Measurements from ENCODE around the gene NECAB3. TPM values are rescaled to one million over a fixed set of nuclear protein-coding genes. Genes with fewer than 3 reads are reported as not detected.
A peak's percentile ranks its signal among the peaks of the same experiment; 100 is the strongest.

The NECAB3 gene
- total RNA-seq, 1 donor from 2014 or later, result 58.6 TPM

GRCh38 chr20:33686984-33687366 is 12.7 kb upstream of the NECAB3 start:
- DNase-seq (ENCODE audit: low spot score in 2 of 2, unreplicated experiment in 2 of 2), result no peak
- peak overlapping the region; percentile 71 for H3K4me3 Mint-ChIP-seq
- H3K36me3 Mint-ChIP-seq, result no peaks in the 10 kb centered on the region
- no peaks in the 10 kb centered on the region for H3K27me3 Mint-ChIP-seq (ENCODE audit: low read depth)
- peak overlapping the region; percentile 95 for H3K27ac Mint-ChIP-seq
- TF ChIP-seq, protein P1, sequence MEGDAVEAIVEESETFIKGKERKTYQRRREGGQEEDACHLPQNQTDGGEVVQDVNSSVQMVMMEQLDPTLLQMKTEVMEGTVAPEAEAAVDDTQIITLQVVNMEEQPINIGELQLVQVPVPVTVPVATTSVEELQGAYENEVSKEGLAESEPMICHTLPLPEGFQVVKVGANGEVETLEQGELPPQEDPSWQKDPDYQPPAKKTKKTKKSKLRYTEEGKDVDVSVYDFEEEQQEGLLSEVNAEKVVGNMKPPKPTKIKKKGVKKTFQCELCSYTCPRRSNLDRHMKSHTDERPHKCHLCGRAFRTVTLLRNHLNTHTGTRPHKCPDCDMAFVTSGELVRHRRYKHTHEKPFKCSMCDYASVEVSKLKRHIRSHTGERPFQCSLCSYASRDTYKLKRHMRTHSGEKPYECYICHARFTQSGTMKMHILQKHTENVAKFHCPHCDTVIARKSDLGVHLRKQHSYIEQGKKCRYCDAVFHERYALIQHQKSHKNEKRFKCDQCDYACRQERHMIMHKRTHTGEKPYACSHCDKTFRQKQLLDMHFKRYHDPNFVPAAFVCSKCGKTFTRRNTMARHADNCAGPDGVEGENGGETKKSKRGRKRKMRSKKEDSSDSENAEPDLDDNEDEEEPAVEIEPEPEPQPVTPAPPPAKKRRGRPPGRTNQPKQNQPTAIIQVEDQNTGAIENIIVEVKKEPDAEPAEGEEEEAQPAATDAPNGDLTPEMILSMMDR (IDR thresholded peaks at IDR 0.05; ENCODE audit: unreplicated experiment), result no peak
- no peaks in the 10 kb centered on the region for H3K9me3 Mint-ChIP-seq
- H3K4me1 Mint-ChIP-seq, result peaks cover 29% of the 10 kb centered on the region

GRCh38 chr20:33686100-33686983 is 12.1 kb upstream of the NECAB3 start, which contains the start of gene E2F1:
E2F1 (minus strand) TSS chr20:33686385; CDS start chr20:33686264, 121 bp downstream.
- Mint-ChIP-seq H3K36me3 (no peaks in the 10 kb centered on the region), H3K27ac (peak within 1 kb of the TSS; percentile 95), H3K27me3 (ENCODE audit: low read depth) (no peaks in the 10 kb centered on the region), H3K4me3 (peak within 1 kb of the TSS; percentile 71), H3K9me3 (no peaks in the 10 kb centered on the region), H3K4me1 (peaks cover 29% of the 10 kb centered on the region)
- TF ChIP-seq, protein P1 (IDR thresholded peaks at IDR 0.05; ENCODE audit: unreplicated experiment), result no peak
- DNase-seq (ENCODE audit: low spot score in 2 of 2, unreplicated experiment in 2 of 2), result peak; percentile 97 to 98

DNA sequence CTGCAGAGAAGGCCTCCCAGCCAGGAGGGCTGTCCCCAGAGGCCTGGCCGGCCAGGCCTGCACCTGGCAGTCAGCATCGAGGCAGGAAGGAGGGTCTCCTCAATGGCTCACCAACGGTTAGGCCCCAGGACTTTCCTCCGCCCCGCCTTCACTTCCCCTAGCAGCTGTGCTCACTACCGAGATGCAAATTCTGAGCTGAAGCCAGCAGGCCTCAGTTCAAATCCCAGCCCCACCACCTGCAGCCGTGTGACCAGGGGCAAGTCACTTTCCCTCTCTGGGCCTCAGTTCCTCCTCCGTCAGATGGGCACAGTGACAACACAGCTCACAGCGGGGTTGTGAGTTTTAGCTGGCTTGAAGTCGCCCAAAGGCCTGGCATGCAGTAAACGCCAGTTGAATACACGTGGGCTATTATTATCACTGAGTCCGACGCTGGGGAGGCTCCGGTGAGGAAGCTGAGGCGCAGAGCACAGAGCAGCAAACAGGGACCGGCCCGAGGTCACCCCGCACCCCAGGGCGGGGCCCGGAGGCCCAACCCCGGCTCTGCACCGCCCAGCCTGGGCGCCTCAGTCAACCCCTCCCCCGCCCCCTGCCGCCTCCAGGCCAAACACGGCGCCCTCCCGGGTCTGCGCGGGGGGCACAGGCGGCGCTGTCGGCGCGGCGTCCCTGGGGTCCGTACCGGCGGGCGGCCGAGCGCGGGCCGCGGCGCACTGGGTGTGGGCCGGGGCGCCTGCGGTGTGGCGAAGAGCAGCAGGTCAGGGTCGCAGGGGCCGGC is 11.3 kb upstream of the NECAB3 start:
- H3K4me3 Mint-ChIP-seq, result peak overlapping the region; percentile 67
- no peaks in the 10 kb centered on the region for H3K36me3 Mint-ChIP-seq
- H3K27ac Mint-ChIP-seq, result peak overlapping the region; percentile 89
- H3K4me1 Mint-ChIP-seq, result peaks cover 29% of the 10 kb centered on the region
- no peaks in the 10 kb centered on the region for H3K9me3 Mint-ChIP-seq
- TF ChIP-seq, protein P1 (IDR thresholded peaks at IDR 0.05; ENCODE audit: unreplicated experiment), result no peak
- DNase-seq (ENCODE audit: low spot score in 2 of 2, unreplicated experiment in 2 of 2), result no peak
- H3K27me3 Mint-ChIP-seq (ENCODE audit: low read depth), result no peaks in the 10 kb centered on the region

- H3K27ac Mint-ChIP-seq, result peak overlapping the region; percentile 89
- no peak for DNase-seq (ENCODE audit: low spot score in 2 of 2, unreplicated experiment in 2 of 2)
- peaks cover 24% of the 10 kb centered on the region for H3K4me1 Mint-ChIP-seq
- H3K9me3 Mint-ChIP-seq, result no peaks in the 10 kb centered on the region
- H3K4me3 Mint-ChIP-seq, result peak overlapping the region; percentile 67
- H3K27me3 Mint-ChIP-seq (ENCODE audit: low read depth), result no peaks in the 10 kb centered on the region
- H3K36me3 Mint-ChIP-seq, result no peaks in the 10 kb centered on the region
- TF ChIP-seq, protein P1 (IDR thresholded peaks at IDR 0.05; ENCODE audit: unreplicated experiment), result no peak
These were observed 10.5 kb upstream of the NECAB3 start for GRCh38 chr20:33684533-33685327.

- Mint-ChIP-seq H3K36me3 (peaks cover 4% of the 10 kb centered on the region), H3K4me3 (no peak overlapping the region), H3K4me1 (peaks cover 13% of the 10 kb centered on the region), H3K27me3 (ENCODE audit: low read depth) (no peaks in the 10 kb centered on the region), H3K27ac (peak overlapping the region; percentile 10), H3K9me3 (no peaks in the 10 kb centered on the region)
- TF ChIP-seq, protein P1 (IDR thresholded peaks at IDR 0.05; ENCODE audit: unreplicated experiment), result no peak
- DNase-seq (ENCODE audit: low spot score in 2 of 2, unreplicated experiment in 2 of 2), result no peak
These were observed 7.6 kb upstream of the NECAB3 start for GRCh38 chr20:33681728-33682353.
